Activated CD4-positive, alpha-beta memory T cell treated with anti-CD3 and anti-CD28 coated beads, Interleukin-2, amount 10 ng/mL, durations not matched to agents 7 days and 5 days (primary cell): ENCODE results near the gene CACNA1A. TPM values are rescaled to one million over a fixed set of nuclear protein-coding genes. Genes with fewer than 3 reads are reported as not detected.
"Not testable (repeated sequence)": the region's sequence is repeated elsewhere in the genome, so short reads cannot be mapped to it uniquely, and the experiment has no call there.

Experiments used
- CTCF ChIA-PET: fragments of 350-600 bp; sonication (Branson Sonifier 250); formaldehyde crosslinking; loops from one replicate; lab custom pipeline; 2021; ENCODE audit warnings: antibody characterized with exemption, inconsistent platforms; lab: Charles Lee
- POLR2A ChIA-PET: fragments of 350-600 bp; sonication (Branson Sonifier 250); formaldehyde crosslinking; loops from one replicate; lab custom pipeline; 2021; ENCODE audit warnings: antibody characterized with exemption; lab: Charles Lee
- DNase-seq: peaks from one replicate; pipeline ENCODE4 v3.0.0-alpha.2; 2020
- H3K27ac Mint-ChIP-seq: one replicate; pipeline ENCODE4 v1.8.0; 2021; ENCODE audit warnings: mild to moderate bottlenecking, mixed read lengths
- H3K27me3 Mint-ChIP-seq: one replicate; pipeline ENCODE4 v1.8.0; 2021; ENCODE audit warnings: mixed read lengths
- H3K36me3 Mint-ChIP-seq: one replicate; pipeline ENCODE4 v1.8.0; 2021; ENCODE audit warnings: low read depth, mixed read lengths
- H3K4me1 Mint-ChIP-seq: one replicate; pipeline ENCODE4 v1.8.0; 2021; ENCODE audit warnings: mixed read lengths
- H3K4me3 Mint-ChIP-seq: one replicate; pipeline ENCODE4 v1.8.0; 2021; ENCODE audit warnings: mild to moderate bottlenecking, mixed read lengths
- H3K9me3 Mint-ChIP-seq: one replicate; pipeline ENCODE4 v1.8.0; 2021; ENCODE audit warnings: mixed read lengths
- total RNA-seq, 2 experiments: library from RNA; stranded (reverse); gene quantifications; one replicate each; pipeline ENCODE4 v1.2.3, GENCODE V29; 2021

The CACNA1A gene
- total RNA-seq, 2 experiments from 2014 or later, result 3.6 to 4.1 TPM

GRCh38 chr19:13185763-13186657 is 320.3 kb downstream of the CACNA1A start:
- H3K4me1 Mint-ChIP-seq, result peaks cover 27% of the 10 kb centered on the region
- not testable (repeated sequence) for H3K9me3 Mint-ChIP-seq, H3K27ac Mint-ChIP-seq, DNase-seq, H3K4me3 Mint-ChIP-seq, H3K36me3 Mint-ChIP-seq, H3K27me3 Mint-ChIP-seq
- CTCF ChIA-PET, result interaction anchor here (0.6 to 1.7 kb wide), 3 partner anchors 9 to 118 kb away, joined by 3 to 13 read pairs (median 7); no protein-coding TSS in a partner anchor
- POLR2A ChIA-PET, result interaction anchor here (1.1 to 6.0 kb wide), 3 partner anchors 9 to 33 kb away, joined by 3 to 32 read pairs (median 4); no protein-coding TSS in a partner anchor

GRCh38 chr19:13184926-13185325 is 321.4 kb downstream of the CACNA1A start:
- H3K9me3 Mint-ChIP-seq, H3K4me3 Mint-ChIP-seq, H3K27ac Mint-ChIP-seq, H3K36me3 Mint-ChIP-seq, CTCF ChIA-PET, DNase-seq, H3K27me3 Mint-ChIP-seq: not testable (repeated sequence)
- POLR2A ChIA-PET, result interaction anchor here (4.7 to 6.0 kb wide), 2 partner anchors 30 to 32 kb away, joined by 25 to 32 read pairs; no protein-coding TSS in a partner anchor
- peaks cover 31% of the 10 kb centered on the region for H3K4me1 Mint-ChIP-seq

- CTCF ChIA-PET, result interaction anchor here (0.5 to 3.2 kb wide), 9 partner anchors 11 to 611 kb away, joined by 3 to 21 read pairs (median 3); no protein-coding TSS in a partner anchor
- Mint-ChIP-seq H3K4me3 (no peak overlapping the region), H3K27me3 (no peaks in the 10 kb centered on the region), H3K4me1 (peaks cover 21% of the 10 kb centered on the region), H3K27ac (peak overlapping the region; percentile 34), H3K36me3 (no peaks in the 10 kb centered on the region), H3K9me3 (no peaks in the 10 kb centered on the region)
- DNase-seq, result peak; percentile 20
- POLR2A ChIA-PET, result interaction anchor here (0.8 to 6.0 kb wide), 8 partner anchors 12 to 77 kb away, joined by 3 to 32 read pairs (median 6); partner anchors contain the start of genes IER2 and STX10
Measured at GRCh38 chr19:13181747-13182388, 324.4 kb downstream of the CACNA1A start.

- H3K4me1 Mint-ChIP-seq, result peaks cover 21% of the 10 kb centered on the region
- CTCF ChIA-PET, result interaction anchor here (0.6 to 0.7 kb wide), 2 partner anchors 98 to 110 kb away, joined by 3 read pairs; no protein-coding TSS in a partner anchor
- H3K4me3 Mint-ChIP-seq, H3K36me3 Mint-ChIP-seq, H3K27ac Mint-ChIP-seq, H3K9me3 Mint-ChIP-seq, H3K27me3 Mint-ChIP-seq, DNase-seq: not testable (repeated sequence)
- POLR2A ChIA-PET, result interaction anchor here (1.0 to 1.2 kb wide), 2 partner anchors 9 to 10 kb away, joined by 3 to 4 read pairs; no protein-coding TSS in a partner anchor
Measured at GRCh38 chr19:13178291-13178690, 328.0 kb downstream of the CACNA1A start.

GRCh38 chr19:13177584-13177983 is 328.7 kb downstream of the CACNA1A start:
- H3K4me1 Mint-ChIP-seq, result peaks cover 28% of the 10 kb centered on the region
- H3K9me3 Mint-ChIP-seq, H3K27me3 Mint-ChIP-seq, H3K4me3 Mint-ChIP-seq, H3K27ac Mint-ChIP-seq, DNase-seq, H3K36me3 Mint-ChIP-seq: not testable (repeated sequence)
- ChIA-PET POLR2A (interaction anchor here (0.7 to 2.8 kb wide), 4 partner anchors 8 to 283 kb away, joined by 3 to 14 read pairs (median 4); no protein-coding TSS in a partner anchor), CTCF (interaction anchor here (0.7 to 1.0 kb wide), 2 partner anchors 10 to 99 kb away, joined by 3 to 6 read pairs; no protein-coding TSS in a partner anchor)

- ChIA-PET POLR2A (interaction anchor here (1.4 to 2.8 kb wide), 4 partner anchors 9 to 24 kb away, joined by 4 to 14 read pairs (median 6); no protein-coding TSS in a partner anchor), CTCF (interaction anchor here (1.7 kb wide), 1 partner anchor 24 kb away, joined by 3 read pairs; no protein-coding TSS in a partner anchor)
- Mint-ChIP-seq H3K27ac (no peak overlapping the region), H3K9me3 (no peaks in the 10 kb centered on the region), H3K4me1 (peaks cover 33% of the 10 kb centered on the region), H3K36me3 (peaks cover 10% of the 10 kb centered on the region), H3K4me3 (no peak overlapping the region), H3K27me3 (no peaks in the 10 kb centered on the region)
- no peak for DNase-seq
Measured at GRCh38 chr19:13176345-13176744, 329.9 kb downstream of the CACNA1A start.

GRCh38 chr19:13173139-13173737 is 333.0 kb downstream of the CACNA1A start:
- no peak for DNase-seq

GRCh38 chr19:13172346-13173138 is 333.7 kb downstream of the CACNA1A start:
- CTCF ChIA-PET, result interaction anchor here (0.7 to 2.0 kb wide), 3 partner anchors 23 to 105 kb away, joined by 3 to 6 read pairs (median 3); no protein-coding TSS in a partner anchor
- peak; percentile 71 for DNase-seq
- Mint-ChIP-seq H3K27ac (peak overlapping the region; percentile 90), H3K4me1 (peaks cover 59% of the 10 kb centered on the region), H3K36me3 (peaks cover 14% of the 10 kb centered on the region), H3K9me3 (no peaks in the 10 kb centered on the region), H3K4me3 (peak overlapping the region; percentile 78), H3K27me3 (no peaks in the 10 kb centered on the region)
- POLR2A ChIA-PET, result interaction anchor here (1.6 to 2.1 kb wide), 3 partner anchors 9 to 20 kb away, joined by 10 to 14 read pairs (median 10); no protein-coding TSS in a partner anchor

More at GRCh38 chr19:13173139-13173737, 333.0 kb downstream of the CACNA1A start:
- CTCF ChIA-PET, result interaction anchor here (1.1 to 2.0 kb wide), 2 partner anchors 22 to 91 kb away, joined by 3 to 6 read pairs; no protein-coding TSS in a partner anchor
- Mint-ChIP-seq H3K4me3 (peak overlapping the region; percentile 78), H3K27me3 (no peaks in the 10 kb centered on the region), H3K4me1 (peaks cover 53% of the 10 kb centered on the region), H3K9me3 (no peaks in the 10 kb centered on the region), H3K36me3 (peaks cover 14% of the 10 kb centered on the region), H3K27ac (peak overlapping the region; percentile 90)
- POLR2A ChIA-PET, result interaction anchor here (1.6 to 2.1 kb wide), 3 partner anchors 10 to 21 kb away, joined by 10 to 14 read pairs (median 10); no protein-coding TSS in a partner anchor

- Mint-ChIP-seq H3K4me1 (peaks cover 71% of the 10 kb centered on the region), H3K36me3 (peaks cover 16% of the 10 kb centered on the region), H3K9me3 (no peaks in the 10 kb centered on the region), H3K4me3 (peak overlapping the region; percentile 27), H3K27me3 (no peaks in the 10 kb centered on the region), H3K27ac (peak overlapping the region; percentile 76)
- CTCF ChIA-PET, result interaction anchor here (1.9 to 4.6 kb wide), 2 partner anchors 16 to 23 kb away, joined by 9 to 28 read pairs; no protein-coding TSS in a partner anchor
- DNase-seq, result no peak
- POLR2A ChIA-PET, result interaction anchor here (1.3 to 12.6 kb wide), 3 partner anchors 14 to 25 kb away, joined by 3 to 335 read pairs (median 260); partner anchors contain the start of genes IER2 and STX10
Measured at GRCh38 chr19:13171146-13171545, 335.1 kb downstream of the CACNA1A start.

- ChIA-PET CTCF (interaction anchor here (0.8 to 4.6 kb wide), 5 partner anchors 13 to 47 kb away, joined by 3 to 28 read pairs (median 6); no protein-coding TSS in a partner anchor), POLR2A (interaction anchor here (1.2 to 12.6 kb wide), 7 partner anchors 8 to 232 kb away, joined by 3 to 335 read pairs (median 4); partner anchors contain the start of genes IER2 and STX10)
- Mint-ChIP-seq H3K36me3 (peaks cover 16% of the 10 kb centered on the region), H3K4me3 (no peak overlapping the region), H3K27ac (peak overlapping the region; percentile 99), H3K4me1 (peaks cover 85% of the 10 kb centered on the region), H3K27me3 (no peaks in the 10 kb centered on the region), H3K9me3 (no peaks in the 10 kb centered on the region)
- no peak for DNase-seq
Measured at GRCh38 chr19:13169769-13170168, 336.5 kb downstream of the CACNA1A start.

GRCh38 chr19:13166151-13166550 is 340.1 kb downstream of the CACNA1A start:
- Mint-ChIP-seq H3K27ac (peak overlapping the region; percentile 99), H3K36me3 (peaks cover 11% of the 10 kb centered on the region), H3K4me1 (peaks cover 85% of the 10 kb centered on the region)
- not testable (repeated sequence) for H3K4me3 Mint-ChIP-seq, H3K9me3 Mint-ChIP-seq, DNase-seq, H3K27me3 Mint-ChIP-seq
- POLR2A ChIA-PET, result interaction anchor here (1.1 to 12.6 kb wide), 3 partner anchors 9 to 34 kb away, joined by 5 to 335 read pairs (median 260); partner anchors contain the start of genes IER2 and STX10
- CTCF ChIA-PET, result interaction anchor here (1.3 to 2.9 kb wide), 2 partner anchors 10 to 28 kb away, joined by 3 to 29 read pairs; no protein-coding TSS in a partner anchor
